H7 (cell line): ENCODE data around the gene TXNDC5. TPM values are rescaled to one million over a fixed set of nuclear protein-coding genes. Genes with fewer than 3 reads are reported as not detected.
"Not testable (repeated sequence)": the region's sequence is repeated elsewhere in the genome, so short reads cannot be mapped to it uniquely, and the experiment has no call there.

Experiments
- DNase-seq: peaks from one replicate; pipeline ENCODE4 v3.0.0; 2012
- H3K27me3 ChIP-seq: 2 replicates; pipeline ENCODE4 v1.6.0; 2011; ENCODE audit warnings: mild to moderate bottlenecking, low read length; ENCODE audit not compliant: control insufficient read depth, insufficient read depth
- H3K36me3 ChIP-seq: replicated peaks from 2 replicates; pipeline ENCODE4 v1.5.1; 2011; ENCODE audit warnings: low read length; ENCODE audit not compliant: control insufficient read depth, insufficient read depth
- H3K4me3 ChIP-seq: 2 replicates; pipeline ENCODE4 v1.5.1; 2011; ENCODE audit warnings: low read depth, mild to moderate bottlenecking, control low read depth, low read length, moderate library complexity; ENCODE audit not compliant: insufficient read depth
- total RNA-seq: library from RNA; depleted of rRNA; stranded (reverse); fragments of >200 nt; shearing (Covaris generic); gene quantifications from 2 replicates; pipeline ENCODE4 v1.2.3, GENCODE V29; 2014

The TXNDC5 gene
- total RNA-seq, 1 experiment from 2014 or later = 194 TPM

DNA sequence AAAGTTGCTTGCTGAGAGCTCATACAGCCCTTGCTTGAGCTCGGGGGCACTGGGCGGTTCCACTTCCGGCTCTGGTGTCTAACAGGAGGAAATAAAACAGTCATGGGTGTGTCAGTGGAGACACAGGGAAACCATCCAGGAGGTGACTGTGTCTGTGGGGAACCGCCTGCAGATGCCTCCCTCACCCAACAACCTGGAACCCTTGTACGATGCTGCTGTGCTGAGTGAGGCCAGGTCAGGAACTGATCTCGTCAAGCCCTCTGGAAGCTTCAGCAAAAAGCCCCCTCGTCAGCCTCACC lies 15.5 kb downstream of the TXNDC5 start:
- Histone ChIP-seq H3K4me3 (no peak overlapping the region), H3K27me3 (no peaks in the 10 kb centered on the region), H3K36me3 (peaks cover 53% of the 10 kb centered on the region)
- no peak for DNase-seq

DNA sequence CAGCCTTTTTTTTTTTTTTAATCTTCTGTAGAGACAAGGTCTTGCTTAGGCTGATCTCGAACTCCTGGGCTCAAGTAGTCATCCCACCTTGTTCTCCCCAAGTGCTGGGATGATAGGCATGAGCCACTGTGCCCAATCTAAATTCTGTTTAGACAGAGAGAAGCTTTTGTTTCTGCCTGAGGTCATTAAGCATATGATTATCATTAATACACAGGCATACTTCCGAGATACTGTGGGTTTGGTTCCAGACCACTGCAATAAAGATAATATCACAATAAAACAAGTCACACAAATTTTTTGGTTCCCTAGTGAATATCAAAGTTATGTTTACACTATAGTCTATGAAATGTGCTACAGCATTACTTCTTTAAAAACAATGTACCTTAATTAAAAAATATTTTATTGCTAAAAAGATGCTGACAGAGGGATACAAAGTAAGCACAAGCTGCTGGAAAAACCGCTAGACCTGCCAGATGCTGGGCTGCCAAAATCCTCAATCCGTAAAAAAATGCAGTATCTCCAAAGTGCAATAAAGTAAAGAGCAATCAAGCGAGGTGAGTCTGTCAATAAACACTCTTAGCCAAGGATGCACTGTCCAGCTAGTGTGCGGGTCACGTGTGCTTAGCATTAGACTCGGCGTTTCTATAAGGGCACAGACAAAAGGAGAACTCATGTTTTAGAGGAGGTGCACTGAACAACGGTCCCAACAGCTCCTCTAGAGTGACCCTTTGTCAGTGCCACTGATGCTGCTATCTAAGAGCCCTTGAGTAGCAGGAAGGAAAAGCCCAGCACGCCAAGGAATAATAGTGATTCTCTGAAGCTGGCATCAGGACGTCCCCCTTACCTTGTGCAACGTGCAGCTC lies 16.1 kb downstream of the TXNDC5 start:
- Histone ChIP-seq H3K27me3 (no peaks in the 10 kb centered on the region), H3K36me3 (peaks cover 56% of the 10 kb centered on the region), H3K4me3 (no peak overlapping the region)
- no peak for DNase-seq

DNA sequence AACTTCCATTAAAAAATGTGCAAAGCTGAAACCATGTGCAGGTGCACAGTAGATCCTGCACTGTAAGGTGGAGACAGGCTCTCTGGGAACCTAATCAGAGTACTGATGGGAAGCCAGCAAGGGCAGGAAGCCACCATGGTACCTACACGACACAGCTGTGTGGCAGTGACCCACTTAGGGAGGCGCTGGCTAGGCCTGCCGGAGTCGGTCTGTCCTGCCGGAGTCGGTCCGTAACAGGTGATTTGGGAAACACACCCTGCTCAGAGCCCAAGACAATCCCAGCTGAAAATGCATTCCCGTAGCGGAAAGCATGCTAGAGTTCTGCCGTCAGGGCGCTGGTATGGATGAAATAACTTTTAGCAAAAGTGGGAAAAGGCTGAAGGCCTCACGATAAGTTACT lies 17.2 kb downstream of the TXNDC5 start:
- DNase-seq = no peak
- peaks cover 58% of the 10 kb centered on the region for H3K36me3 ChIP-seq

DNA sequence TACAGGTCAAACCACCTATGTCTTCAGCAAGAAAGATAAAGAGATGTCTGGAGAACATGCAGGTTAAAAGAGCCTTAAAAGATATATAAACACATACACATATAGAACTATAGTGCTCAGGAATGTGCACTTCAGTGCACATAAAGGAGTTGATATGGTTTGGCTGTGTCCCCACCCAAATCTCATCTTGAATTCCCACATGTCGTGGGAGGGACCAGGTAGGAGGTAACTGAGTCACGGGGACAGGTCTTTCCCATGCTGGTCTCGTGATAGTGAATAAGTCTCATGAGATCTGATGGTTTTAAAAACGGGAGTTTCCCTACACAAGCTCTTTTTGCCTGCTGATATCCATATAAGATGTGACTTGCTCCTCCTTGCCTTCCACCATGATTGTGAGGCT lies 18.2 kb downstream of the TXNDC5 start:
- not testable (repeated sequence) for H3K27me3 ChIP-seq, H3K4me3 ChIP-seq, DNase-seq
- peaks cover 62% of the 10 kb centered on the region for H3K36me3 ChIP-seq

More for the DNA sequence above, 17.2 kb downstream of the TXNDC5 start:
- no peak overlapping the region for H3K4me3 ChIP-seq
- no peaks in the 10 kb centered on the region for H3K27me3 ChIP-seq

DNA sequence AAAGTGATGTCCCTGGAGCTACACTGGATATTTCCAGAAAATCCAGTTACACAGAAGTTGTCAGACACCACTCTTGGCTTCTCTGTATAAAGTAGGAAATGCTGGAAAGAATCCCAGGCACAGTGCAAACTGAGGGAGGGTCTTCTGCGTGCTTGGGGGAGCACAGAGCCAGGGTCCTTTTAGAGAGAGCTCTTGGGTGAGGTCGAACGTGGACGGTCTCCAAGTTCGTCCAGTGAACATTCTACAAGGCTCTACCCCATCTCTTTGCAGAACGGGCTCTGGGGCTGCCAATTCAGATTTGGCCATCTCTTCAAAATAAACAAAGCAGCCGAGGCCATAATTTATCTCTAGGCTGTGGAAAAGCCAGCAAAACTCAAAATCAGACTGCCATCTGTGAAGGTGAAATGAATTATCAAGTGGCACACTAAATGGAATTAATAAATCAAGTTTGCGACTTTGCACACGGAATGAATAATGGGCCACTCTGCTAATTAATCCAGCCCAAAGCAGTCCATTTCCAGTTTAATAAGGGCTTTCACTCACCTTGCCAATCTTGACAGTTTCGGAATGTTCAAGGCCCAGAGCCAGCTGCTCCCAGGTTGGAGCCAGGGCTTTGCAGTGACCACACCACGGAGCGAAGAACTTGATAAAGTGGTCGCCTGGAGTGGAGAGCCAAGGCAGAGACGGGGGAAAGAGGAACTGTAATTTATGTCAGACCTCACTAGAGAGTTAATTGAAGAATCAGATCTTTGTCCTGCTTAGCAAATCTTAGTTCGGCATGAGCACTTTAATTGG lies 19.3 kb downstream of the TXNDC5 start:
- DNase-seq = no peak
- peaks cover 60% of the 10 kb centered on the region for H3K36me3 ChIP-seq
- H3K4me3 ChIP-seq = no peak overlapping the region
- H3K27me3 ChIP-seq = no peaks in the 10 kb centered on the region

DNA sequence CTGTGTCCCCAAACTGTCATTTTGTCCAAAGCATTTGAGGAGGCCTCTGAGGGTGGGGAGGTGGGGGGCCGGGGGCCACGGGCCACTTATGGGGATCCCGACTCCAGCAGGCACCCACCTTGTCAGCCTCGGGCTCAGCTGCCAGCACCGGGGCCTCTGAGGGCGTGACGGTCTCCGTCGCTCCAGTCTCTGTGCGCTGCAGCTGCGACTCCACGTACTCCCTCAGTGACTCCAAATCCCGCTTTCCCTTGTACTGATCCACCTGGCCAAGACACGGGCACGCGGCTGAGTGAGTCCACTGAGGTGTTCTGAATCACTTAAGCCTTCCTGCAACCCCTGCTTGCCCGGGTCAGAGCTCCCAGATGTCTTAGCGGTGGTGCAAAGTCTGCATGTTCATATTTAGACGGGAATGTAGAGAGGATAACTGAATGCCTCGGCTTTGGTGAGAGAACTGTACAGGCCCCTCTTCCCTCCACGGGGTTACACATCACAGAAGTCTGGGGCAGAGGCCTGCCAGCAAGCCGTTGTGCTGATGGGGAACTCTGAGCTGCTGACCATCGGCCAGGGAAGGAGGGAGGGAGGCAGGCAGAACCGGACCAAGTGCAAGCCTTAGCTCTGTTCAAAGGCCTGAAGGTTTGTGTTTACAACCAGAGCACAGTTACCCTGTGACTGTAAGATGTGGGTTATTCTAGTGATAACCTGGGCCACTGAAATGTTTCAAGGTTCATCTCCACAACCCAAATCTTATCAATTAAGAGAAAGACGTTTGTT lies 21.8 kb downstream of the TXNDC5 start:
- no peak overlapping the region for H3K4me3 ChIP-seq
- peaks cover 60% of the 10 kb centered on the region for H3K36me3 ChIP-seq

DNA sequence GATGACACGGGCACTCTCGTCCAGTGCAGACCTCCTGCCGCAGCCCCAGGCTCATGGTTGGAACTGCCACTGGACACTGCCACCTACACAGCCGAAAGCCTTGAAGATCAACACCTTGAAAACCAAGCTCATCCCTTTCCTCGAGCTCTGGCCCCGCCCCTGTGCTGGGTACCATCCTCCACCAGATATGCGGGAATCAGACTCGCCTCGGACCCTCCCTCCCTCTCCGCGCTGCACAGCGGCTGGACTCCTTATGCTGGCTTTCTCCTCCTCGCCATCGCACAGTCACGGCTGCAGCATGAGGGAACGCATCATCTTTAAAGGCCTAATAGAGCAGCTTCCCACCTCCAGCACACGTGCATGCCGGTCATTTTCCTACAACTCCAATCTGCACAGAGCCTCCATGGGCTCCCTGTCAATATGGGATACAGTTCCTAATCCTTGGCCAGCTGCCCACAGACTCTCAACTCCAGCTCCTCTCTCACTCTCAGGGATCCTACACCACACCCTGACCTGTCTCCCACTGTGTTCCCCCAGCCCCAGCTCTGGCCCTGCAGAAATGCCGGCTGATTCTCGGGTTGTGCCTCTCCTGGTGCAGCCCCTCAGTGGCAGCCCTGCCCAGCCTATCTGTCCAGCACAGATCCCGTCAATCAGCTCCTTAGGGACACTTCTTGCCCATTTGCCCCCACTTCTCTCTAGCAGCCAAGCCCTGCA lies 23.2 kb downstream of the TXNDC5 start:
- no peak for DNase-seq
- H3K27me3 ChIP-seq = no peaks in the 10 kb centered on the region
- H3K36me3 ChIP-seq = peaks cover 59% of the 10 kb centered on the region
- no peak overlapping the region for H3K4me3 ChIP-seq

More for the DNA sequence above, 21.8 kb downstream of the TXNDC5 start:
- DNase-seq = no peak
- H3K27me3 ChIP-seq = no peaks in the 10 kb centered on the region

DNA sequence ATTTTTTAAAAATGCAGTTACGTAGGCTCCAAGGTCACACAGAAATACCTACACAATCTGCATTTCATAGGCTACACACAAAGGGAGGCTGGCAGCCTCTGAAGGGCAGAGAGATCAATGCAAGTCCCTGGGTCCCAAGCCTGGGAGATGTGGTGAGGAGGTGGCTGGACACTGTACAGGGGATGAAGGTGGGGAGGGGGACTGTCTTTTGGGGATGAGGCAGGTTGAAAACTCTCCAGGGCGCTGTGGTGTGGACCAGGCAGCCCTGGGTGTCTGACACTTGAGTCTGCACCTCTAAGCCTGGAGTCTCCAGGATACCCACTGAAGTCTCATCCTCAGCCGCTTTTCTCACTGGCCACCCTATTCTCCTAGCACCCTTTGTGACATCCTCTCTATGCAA lies 24.5 kb downstream of the TXNDC5 start:
- no peak overlapping the region for H3K4me3 ChIP-seq
- no peaks in the 10 kb centered on the region for H3K27me3 ChIP-seq
- no peak for DNase-seq
- H3K36me3 ChIP-seq = peaks cover 56% of the 10 kb centered on the region

DNA sequence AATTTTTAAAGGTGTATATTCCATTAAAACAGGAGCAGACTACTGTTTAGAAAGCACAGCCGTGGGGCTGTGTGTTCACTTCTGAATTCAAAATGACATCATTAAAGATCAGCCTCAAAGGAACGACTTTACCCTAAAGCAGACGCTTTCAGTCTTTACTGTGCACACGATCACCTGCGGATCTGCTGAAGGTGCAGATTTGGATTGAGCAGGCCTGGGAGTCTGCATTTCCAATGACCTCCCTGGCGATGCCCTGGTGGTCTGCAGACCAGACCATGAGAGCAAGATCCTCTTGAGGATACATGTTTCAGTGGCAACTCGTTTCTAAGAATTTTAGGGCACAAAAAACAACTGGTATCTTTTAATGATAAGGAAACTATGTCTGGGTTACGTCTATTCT lies 27.2 kb downstream of the TXNDC5 start:
- no peak for DNase-seq
- peaks cover 36% of the 10 kb centered on the region for H3K36me3 ChIP-seq
- no peak overlapping the region for H3K4me3 ChIP-seq
- no peaks in the 10 kb centered on the region for H3K27me3 ChIP-seq

DNA sequence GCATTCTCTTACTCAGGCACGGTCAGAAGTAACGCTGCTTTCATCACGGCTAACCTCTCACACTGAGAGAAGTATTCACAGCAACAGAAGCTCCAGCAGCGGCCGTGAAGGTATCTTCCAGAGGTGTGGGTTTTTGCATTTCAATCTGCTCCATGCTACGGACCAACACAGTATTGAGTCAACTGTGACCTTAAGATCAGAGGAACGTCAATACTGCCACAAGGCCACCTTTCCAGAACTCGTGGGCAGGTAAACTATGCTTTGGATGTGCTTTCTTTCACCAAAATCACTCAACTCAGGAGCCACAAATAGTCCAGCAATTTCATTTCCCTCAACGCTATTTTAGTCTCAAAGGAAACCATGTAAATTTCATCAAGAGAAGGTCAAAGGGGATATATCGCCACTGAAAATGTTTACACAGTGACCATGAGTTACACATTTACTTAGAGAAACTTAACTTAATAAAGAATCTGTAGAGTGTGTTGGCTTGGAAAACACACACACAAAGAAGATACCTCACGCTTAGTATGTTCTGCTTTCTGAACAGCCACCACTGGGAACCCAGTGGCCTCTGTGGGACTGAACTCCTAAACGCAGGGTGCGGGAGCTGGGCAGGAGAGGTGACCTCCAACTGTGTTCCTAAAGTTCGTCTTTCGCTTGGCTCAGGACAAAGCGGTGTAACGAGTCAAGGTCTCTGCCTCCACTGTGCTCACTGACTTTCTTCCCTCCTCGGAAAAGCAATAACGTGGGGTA lies 27.9 kb downstream of the TXNDC5 start:
- DNase-seq = no peak
- peaks cover 33% of the 10 kb centered on the region for H3K36me3 ChIP-seq

DNA sequence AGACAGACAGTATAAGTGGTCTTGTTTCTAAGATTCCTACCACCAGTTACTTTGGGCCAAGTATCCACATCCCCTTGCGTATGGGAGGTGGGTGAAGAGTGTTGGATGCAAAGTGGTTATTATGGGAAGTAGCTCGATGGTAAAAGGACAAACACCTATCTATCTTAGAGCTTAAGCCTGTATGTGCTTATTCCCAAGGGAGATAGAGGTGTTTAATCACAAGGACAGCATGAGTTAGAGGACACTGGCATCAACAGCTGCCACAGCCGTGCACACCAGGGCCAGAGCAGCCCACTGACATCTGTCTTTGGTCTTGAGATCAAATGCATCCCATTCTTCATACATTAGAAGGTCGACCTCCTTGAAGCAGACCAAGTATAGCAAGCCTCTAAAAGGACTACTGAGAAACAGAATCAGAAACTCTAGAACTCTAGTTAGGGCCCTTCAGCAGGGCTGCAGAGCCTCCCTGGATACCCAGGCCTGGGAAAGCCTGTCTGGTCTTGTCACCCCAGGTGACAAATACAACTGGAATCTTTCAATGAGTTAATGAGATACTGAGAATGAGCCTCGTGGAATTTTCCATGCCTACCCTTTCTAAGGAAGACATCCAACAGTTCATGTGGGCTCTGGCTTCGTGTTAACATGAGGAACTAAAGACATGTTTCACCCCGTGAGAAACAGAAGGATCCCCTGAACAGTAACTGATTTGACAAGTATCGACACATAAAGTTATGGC lies 28.7 kb downstream of the TXNDC5 start:
- no peak for DNase-seq
- H3K27me3 ChIP-seq = no peaks in the 10 kb centered on the region
- H3K36me3 ChIP-seq = peaks cover 30% of the 10 kb centered on the region
- H3K4me3 ChIP-seq = no peak overlapping the region

More for the DNA sequence above, 27.9 kb downstream of the TXNDC5 start:
- H3K27me3 ChIP-seq = no peaks in the 10 kb centered on the region
- H3K4me3 ChIP-seq = no peak overlapping the region

DNA sequence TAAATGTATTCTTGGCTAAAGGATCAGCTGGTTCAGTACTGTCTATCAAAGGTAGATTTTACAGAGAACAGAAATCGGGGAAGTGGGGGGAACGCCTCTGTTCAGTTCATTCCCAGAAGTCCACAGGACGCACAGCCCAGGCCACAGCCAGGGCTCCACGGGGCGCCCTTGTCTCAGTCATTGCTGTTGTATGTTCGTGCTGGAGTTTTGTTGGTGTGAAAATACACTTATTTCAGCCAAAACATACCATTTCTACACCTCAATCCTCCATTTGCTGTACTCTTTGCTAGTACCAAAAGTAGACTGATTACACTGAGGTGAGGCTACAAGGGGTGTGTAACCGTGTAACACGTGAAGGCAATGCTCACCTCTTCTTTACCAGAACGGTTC lies 29.9 kb downstream of the TXNDC5 start:
- peaks cover 19% of the 10 kb centered on the region for H3K36me3 ChIP-seq
- no peak for DNase-seq
- no peaks in the 10 kb centered on the region for H3K27me3 ChIP-seq
- H3K4me3 ChIP-seq = no peak overlapping the region
